H1 (cell line): ENCODE measurements around the gene PALD1. TPM values are rescaled to one million over a fixed set of nuclear protein-coding genes. Genes with fewer than 3 reads are reported as not detected.

ENCODE experiments used
- CTCF ChIA-PET: fragments of 300-600 bp; sonication (Branson Sonifier 250); formaldehyde crosslinking; loops from one replicate; lab custom pipeline; 2021; ENCODE audit not compliant: partially characterized antibody; lab: Charles Lee
- POLR2A ChIA-PET: fragments of 300-600 bp; sonication (Branson Sonifier 250); formaldehyde crosslinking; loops from one replicate; lab custom pipeline; 2021; ENCODE audit warnings: inconsistent platforms; ENCODE audit not compliant: partially characterized antibody; lab: Charles Lee
- DNase-seq, 2 experiments: peaks; one replicate each; pipeline versions ENCODE4 v3.0.0 to v3.0.0-alpha.2; 2010 to 2022; ENCODE audit warnings: low spot score in 2 of 2, low read depth in 1 of 2, mixed read lengths in 1 of 2
- FAIRE-seq: peaks from 2 replicates; lab custom pipeline; 2011; peaks lifted over from hg19 to GRCh38; lab: Jason Lieb, UNC
- H2AFZ ChIP-seq: 2 replicates; pipeline ENCODE4 v1.8.1; 2012; ENCODE audit warnings: low read length, inconsistent platforms
- H2AK5ac ChIP-seq: 2 replicates; pipeline ENCODE4 v1.6.1; 2013; ENCODE audit warnings: low read depth, low read length
- H2BK120ac ChIP-seq: replicated peaks from 2 replicates; pipeline ENCODE3; 2013; ENCODE audit warnings: low read depth, low read length, inconsistent platforms
- H2BK12ac ChIP-seq: 2 replicates; pipeline ENCODE4 v1.6.1; 2013; ENCODE audit warnings: low read depth, low read length
- H2BK15ac ChIP-seq: 2 replicates; pipeline ENCODE4 v1.6.1; 2013; ENCODE audit warnings: low read length
- H2BK20ac ChIP-seq: 2 replicates; pipeline ENCODE4 v1.6.1; 2013; ENCODE audit warnings: low read length
- H2BK5ac ChIP-seq: 2 replicates; pipeline ENCODE4 v1.6.1; 2013; ENCODE audit warnings: low read depth, low read length
- H3K14ac ChIP-seq: 2 replicates; pipeline ENCODE4 v1.6.1; 2013; ENCODE audit warnings: inconsistent platforms; ENCODE audit not compliant: insufficient read length
- H3K18ac ChIP-seq: 2 replicates; pipeline ENCODE4 v1.6.1; 2013; ENCODE audit warnings: low read length; ENCODE audit errors: extremely low read depth
- H3K23ac ChIP-seq: 2 replicates; pipeline ENCODE4 v1.6.1; 2013; ENCODE audit warnings: inconsistent platforms; ENCODE audit not compliant: insufficient read length
- H3K23me2 ChIP-seq: 2 replicates; pipeline ENCODE4 v1.6.1; 2013; ENCODE audit warnings: low read depth, low read length
- H3K27ac ChIP-seq: 2 replicates; pipeline ENCODE4 v1.6.1; 2011; ENCODE audit warnings: low read depth, low read length, inconsistent platforms
- H3K27me3 ChIP-seq, 4 experiments: replicated peaks in 1 of 4; 1 replicate in 1 of 4; 2 replicates in 3 of 4; pipeline versions ENCODE4 v1.6.1 to v1.8.1; 2011 to 2013; ENCODE audit warnings: low read length in 3 of 4, mild to moderate bottlenecking in 3 of 4, inconsistent platforms in 2 of 4, mixed read lengths in 2 of 4, moderate library complexity in 1 of 4; ENCODE audit not compliant: control insufficient read depth in 3 of 4, insufficient read depth in 3 of 4; ENCODE audit errors: extremely low read depth in 1 of 4
- H3K36me3 ChIP-seq, 4 experiments: 2 replicates each; pipeline versions ENCODE4 v1.6.1 to v1.8.1; 2011 to 2013; ENCODE audit warnings: mild to moderate bottlenecking in 4 of 4, low read length in 3 of 4, moderate library complexity in 2 of 4, control low read depth in 1 of 4, inconsistent platforms in 1 of 4; ENCODE audit not compliant: insufficient read depth in 4 of 4, control insufficient read depth in 2 of 4
- H3K4ac ChIP-seq: replicated peaks from 2 replicates; pipeline ENCODE3; 2013; ENCODE audit warnings: low read length, low read depth, mixed read lengths, inconsistent platforms; ENCODE audit not compliant: insufficient read length
- H3K4me1 ChIP-seq, 4 experiments: replicated peaks in 1 of 4; 1 replicate in 1 of 4; 2 replicates in 3 of 4; pipeline versions ENCODE4 v1.6.1 to v1.8.1; 2011 to 2013; ENCODE audit warnings: low read length in 3 of 4, inconsistent platforms in 2 of 4, mixed read lengths in 1 of 4; ENCODE audit not compliant: insufficient read depth in 4 of 4, control insufficient read depth in 3 of 4
- H3K4me2 ChIP-seq, 2 experiments: 2 replicates each; pipeline versions ENCODE4 v1.6.1 to v1.8.1; 2011 to 2013; ENCODE audit warnings: low read depth in 2 of 2, low read length in 2 of 2, control low read depth in 1 of 2, inconsistent platforms in 1 of 2, mild to moderate bottlenecking in 1 of 2; ENCODE audit not compliant: insufficient read depth in 1 of 2
- H3K4me3 ChIP-seq, 4 experiments: fragments of 200-600, 300-600 bp in 1 of 4; sonication (generic), shearing (Covaris generic), sonication (Bioruptor Twin) in 1 of 4; 2 replicates each; pipeline versions ENCODE4 v1.5.1 to v1.8.1; 2011 to 2016; ENCODE audit warnings: low read length in 4 of 4, low read depth in 3 of 4, control low read depth in 2 of 4, inconsistent platforms in 2 of 4, mild to moderate bottlenecking in 2 of 4, mixed read lengths in 1 of 4, moderate library complexity in 1 of 4; ENCODE audit not compliant: insufficient read depth in 2 of 4; ENCODE audit errors: extremely low read depth in 1 of 4
- H3K56ac ChIP-seq: replicated peaks from 2 replicates; pipeline ENCODE3; 2013; ENCODE audit warnings: low read depth, mild to moderate bottlenecking, mixed read lengths, low read length, inconsistent platforms; ENCODE audit not compliant: insufficient read length
- H3K79me1 ChIP-seq: 2 replicates; pipeline ENCODE4 v1.6.1; 2013; ENCODE audit warnings: low read depth, low read length, control low read depth
- H3K79me2 ChIP-seq, 2 experiments: 2 replicates each; pipeline versions ENCODE4 v1.6.1 to v1.8.1; 2012 to 2013; ENCODE audit warnings: low read length in 2 of 2, mild to moderate bottlenecking in 2 of 2, inconsistent platforms in 1 of 2; ENCODE audit not compliant: insufficient read depth in 2 of 2, control insufficient read depth in 1 of 2
- H3K9ac ChIP-seq, 4 experiments: replicated peaks in 1 of 4; 1 replicate in 1 of 4; 2 replicates in 3 of 4; pipeline versions ENCODE4 v1.6.1 to v1.8.1; 2011 to 2013; ENCODE audit warnings: low read depth in 3 of 4, low read length in 3 of 4, control low read depth in 2 of 4, mild to moderate bottlenecking in 2 of 4, moderate library complexity in 2 of 4, inconsistent platforms in 1 of 4; ENCODE audit errors: extremely low read depth in 1 of 4
- H3K9me3 ChIP-seq, 2 experiments: 2 replicates each; pipeline versions ENCODE4 v1.6.1 to v1.8.1; 2012 to 2013; ENCODE audit warnings: mild to moderate bottlenecking in 2 of 2, moderate library complexity in 2 of 2, control low read depth in 1 of 2, inconsistent platforms in 1 of 2, low read depth in 1 of 2, low read length in 1 of 2, mixed read lengths in 1 of 2; ENCODE audit not compliant: insufficient read depth in 2 of 2
- H4K20me1 ChIP-seq, 2 experiments: replicated peaks in 1 of 2; 2 replicates each; pipeline versions ENCODE3 to v1.8.1; 2011 to 2013; ENCODE audit warnings: inconsistent platforms in 2 of 2, low read length in 2 of 2, mild to moderate bottlenecking in 1 of 2; ENCODE audit not compliant: insufficient read depth in 2 of 2, control insufficient read depth in 1 of 2
- H4K5ac ChIP-seq: 2 replicates; pipeline ENCODE4 v1.6.1; 2013; ENCODE audit warnings: low read length, low read depth, mixed read lengths, inconsistent platforms; ENCODE audit not compliant: insufficient read length
- H4K8ac ChIP-seq: 2 replicates; pipeline ENCODE4 v1.8.0; 2013; ENCODE audit warnings: mild to moderate bottlenecking, moderate library complexity, low read length, inconsistent platforms; ENCODE audit not compliant: insufficient read depth; ENCODE audit errors: extremely low read depth
- H4K91ac ChIP-seq: replicated peaks from 2 replicates; pipeline ENCODE3; 2013; ENCODE audit warnings: low read length, mixed read lengths, inconsistent platforms; ENCODE audit not compliant: insufficient read length
- CBX8 ChIP-seq: fragments of 300-800, 300-1000 bp; sonication (generic); IDR thresholded peaks from 2 replicates; pipeline ENCODE4 v1.7.1; 2016; ENCODE audit warnings: low read depth, low read length, borderline replicate concordance
- CHD2 ChIP-seq: IDR thresholded peaks from 2 replicates; pipeline ENCODE4 v1.6.1; 2012; ENCODE audit warnings: low read length, improper control_type of control experiment
- EP300 ChIP-seq, 2 experiments: IDR thresholded peaks; 1 replicate in 1 of 2; 2 replicates in 1 of 2; pipeline ENCODE4 v1.6.1; 2011 to 2012; ENCODE audit warnings: low read depth in 2 of 2, low read length in 2 of 2, mild to moderate bottlenecking in 2 of 2, borderline replicate concordance in 1 of 2, inconsistent platforms in 1 of 2, moderate library complexity in 1 of 2
- MAFK ChIP-seq: IDR thresholded peaks from 2 replicates; pipeline ENCODE4 v1.6.1; 2012; ENCODE audit warnings: low read depth, mild to moderate bottlenecking, improper control_type of control experiment, low read length
- POLR2A ChIP-seq, 2 experiments: IDR thresholded peaks; 1 replicate in 1 of 2; 2 replicates in 1 of 2; pipeline ENCODE4 v1.6.1; 2011; ENCODE audit warnings: low read depth in 2 of 2, low read length in 2 of 2, mild to moderate bottlenecking in 2 of 2; ENCODE audit errors: control extremely low read depth in 1 of 2
- RAD21 ChIP-seq, 2 experiments: IDR thresholded peaks in 1 of 2; conservative IDR thresholded peaks in 1 of 2; 2 replicates each; pipeline ENCODE4 v1.6.1; 2011; ENCODE audit warnings: low read depth in 2 of 2, low read length in 2 of 2, improper control_type of control experiment in 1 of 2, inconsistent platforms in 1 of 2, mild to moderate bottlenecking in 1 of 2, moderate library complexity in 1 of 2
- USF2 ChIP-seq: IDR thresholded peaks from 2 replicates; pipeline ENCODE4 v1.6.1; 2011; ENCODE audit warnings: low read length, improper control_type of control experiment
- WGBS, 2 experiments: shearing (Covaris generic) in 1 of 2; methylation state at CpG; one replicate each; pipeline versions ENCODE4 v1.1.6 to v1.1.7; 2013 to 2015; ENCODE audit warnings: low lambda C conversion rate in 2 of 2, mixed read lengths in 2 of 2, inconsistent platforms in 1 of 2, low coverage in 1 of 2, missing lambda C conversion rate in 1 of 2; ENCODE audit not compliant: insufficient replicate concordance in 2 of 2, insufficient coverage in 1 of 2, insufficient read length in 1 of 2; ENCODE audit errors: extremely low coverage in 1 of 2, missing lambda C conversion rate in 1 of 2; 5-methylcytosine and 5-hydroxymethylcytosine counted together
- polyA plus RNA-seq, 7 experiments: library from polyadenylated mRNA; depleted of rRNA in 3 of 7; stranded (reverse) in 5 of 7; unstranded in 2 of 7; fragments of >200 nt in 5 of 7; fragments of 200-250 nt in 2 of 7; gene quantifications; 1 replicate in 5 of 7; 2 replicates in 1 of 7; 4 replicates in 1 of 7; pipeline versions ENCODE4 v1.2.1 to v1.2.3, GENCODE V29; 2011 to 2013; ENCODE audit warnings: missing spikeins in 2 of 7, mixed read lengths in 2 of 7
- total RNA-seq: library from RNA; stranded (reverse); fragmentation: NEBNext Ultra II Directional; extraction: Animal tissue kit (Norgen Biotek cat#: 25700); gene quantifications from 2 replicates; pipeline ENCODE4 v1.2.1, GENCODE V29; 2021

PALD1 gene
- total and polyA plus RNA-seq, 2 of the 8 experiments (the other 6 are each of a cell fraction or from before 2014, with no cell fraction given): 13.3 to 32.8 TPM

GRCh38 chr10:70565556-70566514 is 87.3 kb downstream of the PALD1 start:
- Histone ChIP-seq H3K79me1 (no peaks in the 10 kb centered on the region), H3K23ac (no peak overlapping the region), H3K18ac (no peak overlapping the region), H4K5ac (no peak overlapping the region), H2BK120ac (no peak overlapping the region), H2BK5ac (no peak overlapping the region; the same call in 1 of the 2 replicates), H4K91ac (no peak overlapping the region), H3K4me3 (no peak overlapping the region), H4K8ac (no peak overlapping the region), H3K14ac (no peak overlapping the region), H2BK20ac (no peak overlapping the region), H3K56ac (no peak overlapping the region), H3K4me1 (no peaks in the 10 kb centered on the region), H3K9ac (no peak overlapping the region), H2AFZ (no peak overlapping the region), H3K4me2 (no peak overlapping the region), H3K4ac (no peak overlapping the region), H3K9me3 (no peaks in the 10 kb centered on the region), H2BK15ac (no peak overlapping the region), H2BK12ac (no peak overlapping the region), H3K23me2 (no peaks in the 10 kb centered on the region), H4K20me1 (peaks cover 2 to 8% of the 10 kb centered on the region in 2 experiments), H3K79me2 (no peaks in the 10 kb centered on the region), H3K27me3 (no peaks in the 10 kb centered on the region), H2AK5ac (no peak overlapping the region), H3K36me3 (no peaks in the 10 kb centered on the region; a peak in 1 of 8 replicates), H3K27ac (no peak overlapping the region)
- FAIRE-seq: no peak
- no peak for DNase-seq
- ChIA-PET CTCF (interaction anchor here (1.4 to 3.1 kb wide), 4 partner anchors 16 to 338 kb away, joined by 5 to 8 read pairs (median 6); no protein-coding TSS in a partner anchor), POLR2A (interaction anchor here (0.7 kb wide), 1 partner anchor 130 kb away, joined by 3 read pairs; no protein-coding TSS in a partner anchor)
- WGBS, 2 experiments: 85% methylated on average over 17 of the region's 18 CpGs; no CpG with 5 or more reads in 1 of the 2 experiments
- no peak for TF ChIP-seq MAFK
- TF ChIP-seq POLR2A (IDR thresholded peaks at IDR 0.05; ENCODE audit: control extremely low read depth in 1 of 2, low read depth in 2 of 2, low read length in 2 of 2): no peak
- TF ChIP-seq USF2: no peak
- no peak for TF ChIP-seq CHD2
- TF ChIP-seq CBX8: no peak
- no peak for TF ChIP-seq EP300 (IDR thresholded peaks at IDR 0.05; ENCODE audit: borderline replicate concordance in 1 of 2, low read depth in 2 of 2, low read length in 2 of 2)
- no peak for TF ChIP-seq RAD21 (IDR thresholded peaks at IDR 0.05 in 1 of 2, conservative IDR thresholded peaks at IDR 0.05 in 1 of 2; ENCODE audit: low read depth in 2 of 2, low read length in 2 of 2)
